DND-41 (cell line): Measurements from ENCODE around the gene MGAM2.

ENCODE experiments used
- CTCF ChIP-seq: IDR thresholded peaks from 2 replicates; pipeline ENCODE4 v1.5.1; 2012; ENCODE audit warnings: borderline replicate concordance, low read length, moderate library complexity, mild to moderate bottlenecking; ENCODE audit not compliant: poor library complexity, severe bottlenecking; ENCODE audit errors: extremely low read depth
- EZH2 ChIP-seq: IDR thresholded peaks from 3 replicates; pipeline ENCODE4 v1.6.1; 2012; ENCODE audit warnings: borderline replicate concordance, low read depth, mild to moderate bottlenecking, moderate library complexity, low read length, inconsistent platforms; ENCODE audit not compliant: severe bottlenecking

DNA sequence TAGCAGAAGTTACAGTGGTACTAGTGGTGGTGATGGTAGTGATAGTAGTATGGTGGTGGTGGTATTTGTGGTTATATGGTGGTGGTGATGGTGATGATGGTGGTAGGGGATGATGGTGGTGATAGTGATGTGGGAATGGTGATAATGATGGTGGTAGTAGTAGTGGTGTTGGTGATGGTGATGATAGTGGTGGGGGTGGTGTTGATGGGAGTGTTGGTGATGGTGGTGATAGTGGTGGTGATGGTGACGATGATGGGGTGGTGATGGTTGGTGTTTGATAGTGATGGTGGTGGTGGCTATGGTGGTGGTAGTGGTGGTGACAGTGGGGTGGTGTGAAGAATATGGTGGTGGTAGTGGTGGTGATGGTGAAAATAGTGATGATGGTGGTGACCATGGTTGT lies 27.9 kb upstream of the MGAM2 start:
- no peak for TF ChIP-seq CTCF
- TF ChIP-seq EZH2 = no peak
